ENCODE data around the gene BTBD16. TPM values are rescaled to one million over a fixed set of nuclear protein-coding genes. Genes with fewer than 3 reads are reported as not detected.

Gene BTBD16
- total and polyA plus RNA-seq, 2 donors from 2014 or later = 0.34 to 1.2 TPM

DNA sequence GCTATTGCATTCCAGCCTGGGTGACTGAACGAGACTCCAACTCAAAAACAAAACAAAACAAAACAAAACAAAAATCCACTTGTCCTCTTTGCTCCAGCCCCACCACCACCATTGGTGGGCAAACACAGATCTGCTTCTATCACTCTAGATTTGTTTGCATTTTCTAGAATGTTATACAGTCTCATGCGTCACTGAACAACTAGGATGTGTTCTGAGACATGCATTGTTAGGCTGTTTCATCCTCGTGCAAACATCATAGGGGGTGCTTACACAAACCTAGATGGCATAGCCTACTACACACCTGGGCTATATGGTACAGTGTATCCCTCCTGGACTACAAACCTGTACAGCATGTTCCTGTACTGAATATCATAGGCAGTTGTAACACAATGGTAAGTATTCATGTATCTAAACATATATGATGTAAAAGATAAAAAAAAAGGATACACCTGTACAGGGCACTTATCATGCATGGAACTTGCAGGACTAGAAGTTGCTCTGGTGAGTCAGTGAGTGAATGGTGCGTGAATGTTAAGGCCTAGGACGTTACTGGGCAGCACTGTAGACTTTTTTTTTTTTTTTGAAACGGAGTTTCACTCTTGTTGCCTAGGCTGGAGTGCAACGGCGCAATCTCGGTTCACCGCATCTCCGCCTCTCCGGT lies 45.3 kb downstream of the BTBD16 start:
- H3K4me1 ChIP-seq (ENCODE audit: control insufficient read depth in 2 of 3, insufficient read depth in 2 of 3, low read depth in 1 of 3, low read length in 3 of 3) = no peaks in the 10 kb centered on the region
- H3K4me3 ChIP-seq (ENCODE audit: low read length in 3 of 3) = no peak overlapping the region
- no peak overlapping the region for H3K27ac ChIP-seq (ENCODE audit: low read depth in 2 of 2, low read length in 2 of 2)
- intact Hi-C loops (cut with DNase I) = no loop called here
- no peak overlapping the region for H3K9ac ChIP-seq (ENCODE audit: low read length in 3 of 3)
- FAIRE-seq (no peak), DNase-seq (no peak)
- H3K9me3 ChIP-seq (ENCODE audit: control insufficient read depth in 2 of 3, insufficient read depth in 1 of 3, low read length in 3 of 3) = no peaks in the 10 kb centered on the region
- no peaks in the 10 kb centered on the region for H3K27me3 ChIP-seq (ENCODE audit: control insufficient read depth, insufficient read depth, low read length)
- H3K36me3 ChIP-seq (ENCODE audit: control insufficient read depth in 2 of 3, insufficient read depth in 3 of 3, low read length in 3 of 3) = no peaks in the 10 kb centered on the region
- TF ChIP-seq, protein P1, sequence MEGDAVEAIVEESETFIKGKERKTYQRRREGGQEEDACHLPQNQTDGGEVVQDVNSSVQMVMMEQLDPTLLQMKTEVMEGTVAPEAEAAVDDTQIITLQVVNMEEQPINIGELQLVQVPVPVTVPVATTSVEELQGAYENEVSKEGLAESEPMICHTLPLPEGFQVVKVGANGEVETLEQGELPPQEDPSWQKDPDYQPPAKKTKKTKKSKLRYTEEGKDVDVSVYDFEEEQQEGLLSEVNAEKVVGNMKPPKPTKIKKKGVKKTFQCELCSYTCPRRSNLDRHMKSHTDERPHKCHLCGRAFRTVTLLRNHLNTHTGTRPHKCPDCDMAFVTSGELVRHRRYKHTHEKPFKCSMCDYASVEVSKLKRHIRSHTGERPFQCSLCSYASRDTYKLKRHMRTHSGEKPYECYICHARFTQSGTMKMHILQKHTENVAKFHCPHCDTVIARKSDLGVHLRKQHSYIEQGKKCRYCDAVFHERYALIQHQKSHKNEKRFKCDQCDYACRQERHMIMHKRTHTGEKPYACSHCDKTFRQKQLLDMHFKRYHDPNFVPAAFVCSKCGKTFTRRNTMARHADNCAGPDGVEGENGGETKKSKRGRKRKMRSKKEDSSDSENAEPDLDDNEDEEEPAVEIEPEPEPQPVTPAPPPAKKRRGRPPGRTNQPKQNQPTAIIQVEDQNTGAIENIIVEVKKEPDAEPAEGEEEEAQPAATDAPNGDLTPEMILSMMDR (IDR thresholded peaks at IDR 0.05; ENCODE audit: borderline replicate concordance, extremely low read depth, insufficient read depth) = no peak

DNA sequence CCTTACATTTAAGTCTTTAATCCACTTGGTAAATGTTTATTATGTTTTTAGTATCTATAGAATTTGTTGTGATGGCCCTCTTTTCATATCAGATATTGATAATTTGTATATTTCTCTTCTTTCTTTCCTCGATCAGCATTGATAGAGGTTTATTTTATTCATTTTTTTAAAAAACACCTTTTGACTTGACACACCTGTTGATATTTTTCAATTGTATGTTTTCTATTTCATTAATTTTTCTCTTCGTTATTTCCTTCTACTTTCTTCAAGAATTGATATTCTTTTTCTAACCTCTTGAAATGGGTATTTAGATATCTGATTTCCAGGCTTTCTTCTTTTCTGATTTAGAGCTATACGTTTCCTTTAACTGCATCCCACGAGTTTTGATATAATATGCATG lies 50.9 kb downstream of the BTBD16 start:
- H3K9me3 ChIP-seq (ENCODE audit: control insufficient read depth in 2 of 3, insufficient read depth in 1 of 3, low read length in 3 of 3) = no peaks in the 10 kb centered on the region
- H3K4me1 ChIP-seq (ENCODE audit: control insufficient read depth in 2 of 3, insufficient read depth in 2 of 3, low read depth in 1 of 3, low read length in 3 of 3) = no peaks in the 10 kb centered on the region
- H3K9ac ChIP-seq (ENCODE audit: low read length in 3 of 3) = no peak overlapping the region
- no peak overlapping the region for H3K27ac ChIP-seq (ENCODE audit: low read depth in 2 of 2, low read length in 2 of 2)
- intact Hi-C loops (cut with DNase I) = no loop called here
- no peak for DNase-seq
- no peak overlapping the region for H3K4me3 ChIP-seq (ENCODE audit: low read length in 3 of 3)
- no peaks in the 10 kb centered on the region for H3K27me3 ChIP-seq (ENCODE audit: control insufficient read depth, insufficient read depth, low read length)
- no peaks in the 10 kb centered on the region for H3K36me3 ChIP-seq (ENCODE audit: control insufficient read depth in 2 of 3, insufficient read depth in 3 of 3, low read length in 3 of 3)
- TF ChIP-seq, protein P1 (IDR thresholded peaks at IDR 0.05; ENCODE audit: borderline replicate concordance, extremely low read depth, insufficient read depth) = no peak
- peak; percentile 13 for FAIRE-seq

DNA sequence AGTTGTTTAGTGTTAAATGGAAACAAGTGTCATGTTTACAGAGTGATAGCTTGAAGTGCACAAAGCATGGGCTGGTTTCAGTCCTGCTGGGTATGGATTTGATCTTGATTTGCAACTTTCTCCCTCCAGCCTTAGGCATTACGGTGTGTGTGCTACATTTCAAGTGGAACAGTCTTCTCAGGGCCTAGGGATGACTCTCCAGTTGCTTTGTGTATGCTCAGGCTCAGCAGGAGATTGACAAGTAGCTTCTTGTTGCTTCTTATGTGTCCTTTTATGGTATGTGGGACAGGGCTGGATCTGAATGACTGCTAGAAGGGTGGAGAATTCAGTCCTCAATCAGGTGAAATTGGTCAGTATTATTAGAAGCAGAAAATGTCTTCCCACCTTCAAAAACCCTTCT lies 52.1 kb downstream of the BTBD16 start:
- H3K9me3 ChIP-seq (ENCODE audit: control insufficient read depth in 2 of 3, insufficient read depth in 1 of 3, low read length in 3 of 3) = no peaks in the 10 kb centered on the region
- no peak for FAIRE-seq

More for the DNA sequence above, 52.1 kb downstream of the BTBD16 start:
- H3K9ac ChIP-seq (ENCODE audit: low read length in 3 of 3) = no peak overlapping the region
- intact Hi-C loops (cut with DNase I) = no loop called here
- H3K4me3 ChIP-seq (ENCODE audit: low read length in 3 of 3) = no peak overlapping the region
- TF ChIP-seq, protein P1 (IDR thresholded peaks at IDR 0.05; ENCODE audit: borderline replicate concordance, extremely low read depth, insufficient read depth) = no peak
- H3K27me3 ChIP-seq (ENCODE audit: control insufficient read depth, insufficient read depth, low read length) = no peaks in the 10 kb centered on the region
- H3K4me1 ChIP-seq (ENCODE audit: control insufficient read depth in 2 of 3, insufficient read depth in 2 of 3, low read depth in 1 of 3, low read length in 3 of 3) = no peaks in the 10 kb centered on the region
- no peaks in the 10 kb centered on the region for H3K36me3 ChIP-seq (ENCODE audit: control insufficient read depth in 2 of 3, insufficient read depth in 3 of 3, low read length in 3 of 3)
- DNase-seq = no peak
- no peak overlapping the region for H3K27ac ChIP-seq (ENCODE audit: low read depth in 2 of 2, low read length in 2 of 2)
